SH-SY5Y (cell line): ENCODE results near the gene MYO1D.

Experiments used
- GATA2 ChIP-seq: IDR thresholded peaks from 2 replicates; pipeline ENCODE4 v1.6.1; 2011; ENCODE audit warnings: mild to moderate bottlenecking, low read depth, low read length
- GATA3 ChIP-seq: IDR thresholded peaks from 2 replicates; pipeline ENCODE4 v1.6.1; 2011; ENCODE audit warnings: low read depth, mild to moderate bottlenecking, low read length, moderate library complexity

The MYO1D gene

GRCh38 chr17:32876417-32877163 is at the start of gene MYO1D:
MYO1D (minus strand) TSS chr17:32877124; CDS start chr17:32876872, 252 bp downstream.
- no peak for TF ChIP-seq GATA3
- TF ChIP-seq GATA2, result no peak

GRCh38 chr17:32926183-32926582 is 49.3 kb upstream of the MYO1D start:
- TF ChIP-seq GATA2, result no peak
- no peak for TF ChIP-seq GATA3

GRCh38 chr17:32921017-32921416 is 44.1 kb upstream of the MYO1D start:
- TF ChIP-seq GATA2 (no peak), GATA3 (no peak)

- TF ChIP-seq GATA2, result no peak
- no peak for TF ChIP-seq GATA3
Measured at GRCh38 chr17:32920293-32920692, 43.4 kb upstream of the MYO1D start.

- TF ChIP-seq GATA2, result no peak
- TF ChIP-seq GATA3, result no peak
Measured at GRCh38 chr17:32917842-32918241, 40.9 kb upstream of the MYO1D start.

- TF ChIP-seq GATA2, result no peak
- no peak for TF ChIP-seq GATA3
Measured at GRCh38 chr17:32917081-32917480, 40.2 kb upstream of the MYO1D start.

GRCh38 chr17:32916134-32916533 is 39.2 kb upstream of the MYO1D start:
- TF ChIP-seq GATA2 (no peak), GATA3 (no peak)

GRCh38 chr17:32915245-32915644 is 38.3 kb upstream of the MYO1D start:
- no peak for TF ChIP-seq GATA2
- no peak for TF ChIP-seq GATA3

GRCh38 chr17:32914181-32914580 is 37.3 kb upstream of the MYO1D start:
- TF ChIP-seq GATA2 (no peak), GATA3 (no peak)

- TF ChIP-seq GATA3, result no peak
- no peak for TF ChIP-seq GATA2
Measured at GRCh38 chr17:32913593-32913992, 36.7 kb upstream of the MYO1D start.

GRCh38 chr17:32912218-32912897 is 35.4 kb upstream of the MYO1D start:
- no peak for TF ChIP-seq GATA2
- no peak for TF ChIP-seq GATA3

GRCh38 chr17:32910769-32911168 is 33.8 kb upstream of the MYO1D start:
- TF ChIP-seq GATA2, result no peak
- TF ChIP-seq GATA3, result no peak

- TF ChIP-seq GATA3 (no peak), GATA2 (no peak)
Measured at GRCh38 chr17:32909787-32910369, 33.0 kb upstream of the MYO1D start.

GRCh38 chr17:32907583-32907982 is 30.7 kb upstream of the MYO1D start:
- TF ChIP-seq GATA2 (no peak), GATA3 (no peak)

GRCh38 chr17:32904891-32905290 is 28.0 kb upstream of the MYO1D start:
- TF ChIP-seq GATA3 (no peak), GATA2 (no peak)
